Bronchial epithelial cell (primary cell): ENCODE results near the gene KCNIP1. TPM values are rescaled to one million over a fixed set of nuclear protein-coding genes. Genes with fewer than 3 reads are reported as not detected.

ENCODE experiments used
- DNase-seq: peaks from one replicate; pipeline ENCODE4 v3.0.0-alpha.2; 2010; ENCODE audit warnings: low read depth
- FAIRE-seq: peaks from 2 replicates; lab custom pipeline; 2011; peaks lifted over from hg19 to GRCh38; lab: Jason Lieb, UNC
- H3K27me3 ChIP-seq: 2 replicates; pipeline ENCODE4 v1.5.1; 2011; ENCODE audit warnings: low read length; ENCODE audit not compliant: control insufficient read depth, insufficient read depth
- H3K36me3 ChIP-seq: 2 replicates; pipeline ENCODE4 v1.5.1; 2011; ENCODE audit warnings: low read length; ENCODE audit not compliant: control insufficient read depth, insufficient read depth
- H3K4me3 ChIP-seq: 2 replicates; pipeline ENCODE4 v1.5.1; 2011; ENCODE audit warnings: mild to moderate bottlenecking, low read depth, low read length, control low read depth
- total RNA-seq: library from RNA; depleted of rRNA; stranded (reverse); fragments of >200 nt; gene quantifications from 2 replicates; pipeline ENCODE4 v1.2.1, GENCODE V29; 2014
- TF ChIP-seq, protein P1 (sequence below): IDR thresholded peaks from 2 replicates; pipeline ENCODE4 v1.5.1; 2011; ENCODE audit warnings: mild to moderate bottlenecking, moderate library complexity, low read length, control low read depth, inconsistent platforms; ENCODE audit not compliant: insufficient read depth, severe bottlenecking

KCNIP1 gene
- total RNA-seq, 1 donor from 2014 or later = under 0.01 TPM

DNA sequence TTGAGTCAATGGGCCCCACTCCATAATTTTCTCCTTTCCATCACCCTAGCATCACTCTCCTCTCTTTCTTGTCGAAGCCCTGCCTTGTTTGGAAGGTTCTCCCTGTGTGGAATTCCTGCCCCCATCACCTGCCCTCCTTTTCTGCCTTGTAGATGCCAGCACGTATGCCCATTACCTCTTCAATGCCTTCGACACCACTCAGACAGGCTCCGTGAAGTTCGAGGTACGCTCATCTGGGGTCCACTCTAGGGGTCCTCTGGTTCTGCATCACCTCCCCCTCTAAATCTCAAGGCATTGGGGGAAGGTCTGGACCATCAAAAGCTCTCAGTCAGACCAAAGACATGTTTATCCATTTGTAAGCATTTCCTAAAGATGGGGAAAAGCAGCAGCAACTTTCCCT is 217.9 kb downstream of the KCNIP1 start:
- no peak for DNase-seq
- H3K36me3 ChIP-seq = no peaks in the 10 kb centered on the region
- TF ChIP-seq, protein P1, sequence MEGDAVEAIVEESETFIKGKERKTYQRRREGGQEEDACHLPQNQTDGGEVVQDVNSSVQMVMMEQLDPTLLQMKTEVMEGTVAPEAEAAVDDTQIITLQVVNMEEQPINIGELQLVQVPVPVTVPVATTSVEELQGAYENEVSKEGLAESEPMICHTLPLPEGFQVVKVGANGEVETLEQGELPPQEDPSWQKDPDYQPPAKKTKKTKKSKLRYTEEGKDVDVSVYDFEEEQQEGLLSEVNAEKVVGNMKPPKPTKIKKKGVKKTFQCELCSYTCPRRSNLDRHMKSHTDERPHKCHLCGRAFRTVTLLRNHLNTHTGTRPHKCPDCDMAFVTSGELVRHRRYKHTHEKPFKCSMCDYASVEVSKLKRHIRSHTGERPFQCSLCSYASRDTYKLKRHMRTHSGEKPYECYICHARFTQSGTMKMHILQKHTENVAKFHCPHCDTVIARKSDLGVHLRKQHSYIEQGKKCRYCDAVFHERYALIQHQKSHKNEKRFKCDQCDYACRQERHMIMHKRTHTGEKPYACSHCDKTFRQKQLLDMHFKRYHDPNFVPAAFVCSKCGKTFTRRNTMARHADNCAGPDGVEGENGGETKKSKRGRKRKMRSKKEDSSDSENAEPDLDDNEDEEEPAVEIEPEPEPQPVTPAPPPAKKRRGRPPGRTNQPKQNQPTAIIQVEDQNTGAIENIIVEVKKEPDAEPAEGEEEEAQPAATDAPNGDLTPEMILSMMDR = no peak
- H3K27me3 ChIP-seq = peaks cover 1% of the 10 kb centered on the region
- no peak overlapping the region for H3K4me3 ChIP-seq
- no peak for FAIRE-seq

DNA sequence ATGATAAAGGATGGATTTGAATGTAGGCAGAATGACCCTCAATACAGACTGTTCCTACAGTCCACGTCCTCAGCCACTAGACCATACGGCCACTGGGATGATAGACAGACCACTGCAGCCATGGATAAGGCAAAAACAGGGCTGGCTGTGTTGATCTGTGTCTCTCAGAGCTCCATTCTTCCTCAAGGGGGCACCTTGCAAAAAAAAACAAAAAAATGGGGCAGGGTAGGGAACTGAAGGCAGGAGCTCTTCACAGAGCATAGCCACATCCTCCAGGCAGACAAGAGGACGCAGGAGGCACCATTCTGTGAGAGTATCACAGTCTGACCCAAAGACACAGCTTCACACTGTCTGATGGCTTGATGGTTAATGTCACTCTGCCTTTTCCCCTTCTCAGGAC is 218.5 kb downstream of the KCNIP1 start:
- Histone ChIP-seq H3K4me3 (no peak overlapping the region), H3K36me3 (no peaks in the 10 kb centered on the region), H3K27me3 (peaks cover 1% of the 10 kb centered on the region)
- TF ChIP-seq, protein P1 = no peak
- FAIRE-seq (no peak), DNase-seq (no peak)

DNA sequence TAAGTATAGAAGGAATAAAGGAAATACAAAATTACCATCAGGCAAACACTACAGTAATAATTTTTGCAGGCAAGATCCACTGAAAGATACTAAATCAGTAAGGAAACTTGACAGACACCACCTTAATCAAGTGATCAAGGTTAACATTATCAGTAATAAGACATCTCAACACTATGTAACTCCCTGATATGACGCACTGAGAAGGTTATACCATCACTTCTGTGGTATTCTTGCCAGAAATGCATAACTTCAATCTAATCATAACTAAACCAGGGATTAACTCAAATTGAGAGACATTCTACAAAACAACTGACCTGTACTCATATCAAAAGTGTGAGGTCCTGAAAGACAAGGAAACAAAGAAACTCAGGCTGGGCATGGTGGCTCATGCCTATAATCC is 227.2 kb downstream of the KCNIP1 start:
- TF ChIP-seq, protein P1 = no peak

DNA sequence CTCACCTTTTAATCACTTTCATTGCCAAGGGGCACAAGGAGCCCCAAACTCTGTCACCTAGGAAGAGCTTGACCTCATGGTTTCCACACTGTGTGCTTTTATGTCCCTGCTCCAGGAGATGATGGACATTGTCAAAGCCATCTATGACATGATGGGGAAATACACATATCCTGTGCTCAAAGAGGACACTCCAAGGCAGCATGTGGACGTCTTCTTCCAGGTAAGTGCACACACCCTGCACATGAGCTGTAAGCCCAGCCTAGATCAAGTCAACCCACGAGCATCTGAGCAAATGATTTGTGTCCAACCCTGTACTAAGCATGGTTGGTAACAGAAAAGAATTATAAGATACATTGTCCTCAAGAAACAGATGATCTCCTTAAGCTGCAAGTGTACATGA is 228.9 kb downstream of the KCNIP1 start:
- Histone ChIP-seq H3K27me3 (no peaks in the 10 kb centered on the region), H3K36me3 (no peaks in the 10 kb centered on the region), H3K4me3 (no peak overlapping the region)
- FAIRE-seq (peak; percentile 55), DNase-seq (no peak)
- TF ChIP-seq, protein P1 = no peak

More for the DNA sequence above, 227.2 kb downstream of the KCNIP1 start:
- Histone ChIP-seq H3K36me3 (no peaks in the 10 kb centered on the region), H3K27me3 (no peaks in the 10 kb centered on the region), H3K4me3 (no peak overlapping the region)
- no peak for FAIRE-seq
- DNase-seq = no peak

DNA sequence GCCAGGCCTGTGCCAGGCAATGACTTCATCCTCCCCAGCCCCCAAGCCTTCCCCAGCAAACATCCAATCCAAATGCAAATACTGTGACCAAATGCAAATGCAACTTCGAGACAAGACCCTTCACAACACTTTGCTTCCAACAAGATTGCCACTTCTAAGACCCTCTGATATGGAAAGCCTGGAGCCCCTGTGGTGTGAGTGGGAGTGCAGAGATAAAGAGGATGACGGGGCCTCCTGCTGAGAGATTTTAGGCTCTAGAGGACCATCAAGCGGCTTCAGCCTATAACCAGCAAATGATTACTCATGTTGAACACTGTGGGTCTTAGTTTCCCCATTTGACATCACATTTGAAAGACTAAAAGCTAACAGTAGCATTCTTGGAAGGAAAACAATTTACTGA is 233.1 kb downstream of the KCNIP1 start:
- DNase-seq (no peak), FAIRE-seq (no peak)
- Histone ChIP-seq H3K27me3 (no peaks in the 10 kb centered on the region), H3K36me3 (no peaks in the 10 kb centered on the region), H3K4me3 (no peak overlapping the region)
- TF ChIP-seq, protein P1 = no peak

DNA sequence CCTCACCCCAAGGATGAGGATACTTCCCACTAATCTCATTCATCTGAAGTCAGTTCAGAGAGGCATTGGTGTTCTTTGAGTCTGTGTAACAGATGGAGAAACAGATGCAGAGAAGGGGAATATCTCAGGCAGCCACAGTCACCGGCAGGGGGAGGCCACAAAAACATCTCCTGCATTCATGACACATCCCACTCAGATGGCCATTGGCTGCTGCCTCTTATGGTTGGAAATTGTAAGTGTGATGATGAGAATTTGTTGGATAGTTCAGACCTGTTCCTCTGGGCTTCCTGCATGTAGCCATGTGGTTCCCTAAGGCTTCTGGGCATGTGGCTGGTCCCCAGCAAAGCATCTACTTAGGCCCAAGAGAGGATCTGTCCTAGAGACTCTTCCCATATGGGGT is 233.8 kb downstream of the KCNIP1 start:
- peak; percentile 60 for FAIRE-seq
- Histone ChIP-seq H3K4me3 (no peak overlapping the region), H3K27me3 (no peaks in the 10 kb centered on the region), H3K36me3 (no peaks in the 10 kb centered on the region)
- TF ChIP-seq, protein P1 = no peak
- DNase-seq = no peak
